WI38 (cell line): ENCODE data around the gene ANKUB1.

ENCODE experiments used
- H3K4me3 ChIP-seq: 2 replicates; pipeline ENCODE4 v1.5.1; 2011; ENCODE audit warnings: low read depth, mild to moderate bottlenecking, control low read depth, low read length
- CTCF ChIP-seq: IDR thresholded peaks from 2 replicates; pipeline ENCODE4 v1.5.1; 2012; ENCODE audit warnings: low read depth, mild to moderate bottlenecking, control low read depth, low read length

Gene ANKUB1

DNA sequence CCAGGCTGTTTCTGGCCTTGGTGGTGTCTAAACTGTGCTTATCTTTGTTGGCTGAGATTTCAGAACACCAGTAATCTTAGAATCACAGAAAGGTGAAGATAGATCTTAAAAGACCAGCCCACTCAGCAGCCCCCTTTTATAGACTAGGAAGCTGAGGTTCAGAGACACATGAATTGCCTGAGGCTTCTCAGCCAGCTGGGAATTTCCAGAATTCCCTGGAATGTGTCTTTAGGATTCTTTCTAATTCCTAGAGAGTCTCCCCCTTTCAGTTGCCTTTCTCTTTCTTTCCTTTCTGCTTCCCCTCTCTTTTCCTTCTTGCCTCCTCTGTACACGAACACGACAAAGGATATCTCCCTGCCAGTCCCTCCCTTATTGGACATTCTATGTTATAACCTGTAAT, 19.5 kb downstream of the ANKUB1 start:
- TF ChIP-seq CTCF = no peak
- H3K4me3 ChIP-seq = no peak overlapping the region

DNA sequence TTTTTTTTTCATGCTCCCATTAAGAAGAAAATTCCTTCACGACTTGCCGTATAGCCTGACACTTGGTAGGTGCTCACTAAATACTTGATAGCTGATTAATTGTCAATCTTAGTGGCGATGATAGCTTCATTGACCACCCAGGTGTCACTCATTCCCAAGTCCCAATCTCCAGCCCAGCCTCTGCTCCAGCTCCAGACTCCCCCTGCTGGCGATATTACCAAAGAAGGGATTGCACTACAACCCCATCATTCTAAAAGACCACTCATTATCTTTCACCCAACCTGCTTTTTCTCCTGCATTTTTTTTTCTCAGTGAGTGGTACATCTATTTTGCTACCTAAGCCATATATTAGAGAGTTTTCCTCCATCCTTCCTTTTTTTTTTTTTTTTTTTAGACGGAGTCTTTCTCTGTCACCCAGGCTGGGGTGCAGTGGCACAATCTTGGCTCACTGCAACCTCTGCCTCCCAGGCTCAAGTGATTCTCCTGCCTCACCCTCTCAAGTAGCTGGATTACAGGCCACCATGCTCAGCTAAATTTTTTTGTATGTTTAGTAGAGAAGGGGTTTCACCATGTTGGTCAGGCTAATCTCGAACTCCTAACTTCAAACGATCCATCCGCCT, 20.6 kb downstream of the ANKUB1 start:
- peak; percentile 76 for TF ChIP-seq CTCF
- no peak overlapping the region for H3K4me3 ChIP-seq

- TF ChIP-seq CTCF = no peak
- no peak overlapping the region for H3K4me3 ChIP-seq
Measured at GRCh38 chr3:149770246-149770645, 22.1 kb downstream of the ANKUB1 start.

GRCh38 chr3:149768704-149769103, 23.6 kb downstream of the ANKUB1 start:
- TF ChIP-seq CTCF = no peak
- no peak overlapping the region for H3K4me3 ChIP-seq

- no peak overlapping the region for H3K4me3 ChIP-seq
- TF ChIP-seq CTCF = no peak
Measured at GRCh38 chr3:149767720-149768119, 24.6 kb downstream of the ANKUB1 start.

DNA sequence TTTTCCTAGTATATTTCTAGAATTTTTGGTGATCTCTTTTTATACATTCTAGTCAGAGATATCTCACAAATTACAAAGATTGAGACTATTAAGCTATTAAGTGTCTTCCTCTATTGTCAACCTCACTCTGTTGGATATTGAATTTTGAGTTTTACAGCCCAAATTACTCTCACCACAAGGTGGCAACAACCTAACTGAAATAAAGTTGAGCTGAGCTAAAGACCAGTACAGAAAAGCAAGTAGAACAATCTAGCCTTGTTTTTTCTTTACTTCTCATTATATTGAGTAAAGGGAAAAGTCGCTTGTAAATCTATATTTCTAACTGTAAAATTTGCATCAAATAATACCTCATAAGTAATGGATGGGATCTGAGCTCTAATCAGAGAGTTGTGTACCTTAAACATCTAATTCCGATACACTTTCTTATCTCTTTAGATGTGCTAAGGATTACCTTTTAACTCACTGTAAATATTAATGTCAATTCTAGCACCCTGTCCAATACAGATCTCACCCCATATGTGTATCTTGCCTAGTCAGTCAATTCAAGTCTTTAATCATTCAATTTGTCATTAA, 26.5 kb downstream of the ANKUB1 start:
- no peak overlapping the region for H3K4me3 ChIP-seq
- peak; percentile 36; the same call in 1 of the 2 replicates for TF ChIP-seq CTCF

DNA sequence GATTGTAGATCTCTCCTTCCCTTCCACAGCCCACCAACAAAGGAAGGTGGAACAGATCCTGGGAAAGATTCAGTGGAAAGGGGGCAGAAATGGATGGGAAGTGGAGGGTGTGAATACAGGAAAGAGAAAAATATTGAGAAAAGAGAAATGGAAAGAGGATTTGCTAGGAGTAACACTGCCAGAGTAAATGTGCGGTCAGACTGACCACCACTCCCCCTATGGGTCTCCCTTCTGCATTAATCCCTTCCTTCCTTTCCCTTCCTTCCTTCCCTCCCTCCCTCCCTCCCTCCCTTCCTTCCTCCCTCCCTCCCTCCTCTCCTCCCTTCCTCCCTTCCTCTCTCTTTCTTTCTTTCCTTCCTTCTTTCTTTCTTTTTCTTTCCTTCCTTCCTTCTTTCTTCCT, 28.1 kb downstream of the ANKUB1 start:
- TF ChIP-seq CTCF = no peak
- H3K4me3 ChIP-seq = no peak overlapping the region
